HG02840 (cell line): Measurements from ENCODE around the gene PPP1R12B.
"Not testable (repeated sequence)": the region's sequence is repeated elsewhere in the genome, so short reads cannot be mapped to it uniquely, and the experiment has no call there.

Source experiments
- ATAC-seq: cut with Tn5 transposase; IDR thresholded peaks from one replicate; pipeline ENCODE4 v1.9.1; 2021; ENCODE audit warnings: mild to moderate bottlenecking, moderate library complexity, moderate number of reproducible peaks; ENCODE audit not compliant: unreplicated experiment, low FRiP score

PPP1R12B gene

DNA sequence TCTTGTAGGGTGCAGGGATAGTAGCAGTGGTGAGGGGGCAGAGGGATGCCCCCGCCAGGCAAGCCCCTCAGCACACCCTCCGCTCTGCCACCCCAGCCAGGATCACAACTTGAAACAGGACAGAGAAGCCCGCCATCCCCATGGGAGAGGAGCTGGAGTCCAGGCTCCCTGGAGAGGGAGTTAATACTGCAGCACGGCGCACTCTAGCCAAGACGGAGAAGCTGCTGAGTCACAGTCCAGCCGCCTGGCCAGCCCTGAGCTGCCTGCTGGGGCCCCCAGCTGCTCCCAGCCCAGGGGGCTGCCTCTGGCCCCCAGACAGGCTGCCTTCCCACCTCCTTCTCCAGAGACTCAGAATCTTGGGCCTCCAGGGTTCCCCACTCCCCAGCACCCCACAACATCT lies 274.6 kb downstream of the PPP1R12B start:
- ATAC-seq = no peak

DNA sequence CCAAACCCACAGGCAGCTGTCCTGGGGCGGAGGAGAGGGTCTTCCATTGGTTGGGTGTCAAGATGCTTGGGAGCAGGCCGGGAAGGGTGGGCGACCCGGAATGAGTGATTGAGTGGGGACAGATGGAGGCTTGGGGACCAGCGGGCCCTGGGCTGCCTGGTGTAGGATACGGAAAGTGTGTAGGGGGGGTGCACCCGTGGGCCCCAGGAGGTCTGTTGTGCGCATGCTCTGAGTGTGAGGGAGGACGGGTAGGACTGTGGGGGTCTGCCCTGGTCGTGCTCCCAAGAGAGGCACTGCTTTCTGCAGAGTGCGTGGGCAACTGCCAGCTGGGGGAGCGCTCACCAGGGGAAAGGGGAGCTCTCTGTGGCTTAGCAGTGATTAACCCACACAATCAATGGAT lies 275.0 kb downstream of the PPP1R12B start:
- ATAC-seq = not testable (repeated sequence)

DNA sequence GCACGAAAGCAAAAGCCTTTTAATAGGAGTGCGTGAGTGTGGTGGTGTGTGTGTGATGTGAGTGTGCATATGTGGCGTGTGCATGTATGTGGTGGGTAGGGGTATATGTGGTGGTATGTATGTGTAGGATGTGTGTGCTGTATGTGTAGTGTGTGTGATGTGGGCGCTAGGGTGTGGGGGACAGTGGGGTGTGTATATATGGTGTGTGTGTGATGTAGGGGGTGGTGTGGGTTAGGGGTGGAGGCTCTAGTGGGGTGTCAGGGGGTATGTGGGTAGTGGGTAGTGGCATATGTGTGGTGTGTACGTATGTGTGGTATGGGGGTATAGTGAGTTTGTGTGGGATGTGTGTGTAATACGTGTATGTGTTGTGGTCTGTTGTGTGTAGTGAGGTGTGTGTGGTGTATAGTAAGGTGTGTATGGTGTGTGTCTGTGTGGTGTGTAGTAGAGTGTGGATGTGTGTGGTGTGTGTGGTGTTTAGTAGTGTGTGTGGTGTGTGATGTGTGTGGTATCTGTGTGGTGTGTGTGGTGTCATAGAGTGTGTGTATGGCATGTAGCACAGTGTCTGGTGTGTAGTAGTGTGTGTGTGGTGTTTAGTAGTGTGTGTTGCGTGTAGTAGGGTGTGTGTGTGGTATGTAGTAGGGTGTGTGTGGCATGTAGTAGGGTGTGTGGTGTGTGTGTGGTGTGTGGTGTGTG lies 275.7 kb downstream of the PPP1R12B start:
- ATAC-seq = no peak

DNA sequence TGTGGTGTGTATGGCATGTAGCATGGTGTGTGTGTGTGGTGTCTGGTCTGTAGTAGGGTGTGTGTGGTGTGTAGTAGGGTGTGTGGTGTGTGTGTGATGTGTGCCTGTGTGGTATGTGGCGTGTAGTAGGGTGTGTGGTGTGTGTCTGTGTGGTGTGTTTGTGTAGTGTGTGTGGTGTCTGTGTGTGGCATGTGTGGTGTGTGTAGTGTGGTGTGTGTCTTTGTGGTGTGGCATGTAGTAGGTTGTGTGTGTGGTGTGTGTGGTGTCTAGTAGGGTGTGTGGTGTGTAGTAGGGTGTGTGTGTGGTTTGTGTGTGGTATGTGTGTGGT lies 276.2 kb downstream of the PPP1R12B start:
- no peak for ATAC-seq

DNA sequence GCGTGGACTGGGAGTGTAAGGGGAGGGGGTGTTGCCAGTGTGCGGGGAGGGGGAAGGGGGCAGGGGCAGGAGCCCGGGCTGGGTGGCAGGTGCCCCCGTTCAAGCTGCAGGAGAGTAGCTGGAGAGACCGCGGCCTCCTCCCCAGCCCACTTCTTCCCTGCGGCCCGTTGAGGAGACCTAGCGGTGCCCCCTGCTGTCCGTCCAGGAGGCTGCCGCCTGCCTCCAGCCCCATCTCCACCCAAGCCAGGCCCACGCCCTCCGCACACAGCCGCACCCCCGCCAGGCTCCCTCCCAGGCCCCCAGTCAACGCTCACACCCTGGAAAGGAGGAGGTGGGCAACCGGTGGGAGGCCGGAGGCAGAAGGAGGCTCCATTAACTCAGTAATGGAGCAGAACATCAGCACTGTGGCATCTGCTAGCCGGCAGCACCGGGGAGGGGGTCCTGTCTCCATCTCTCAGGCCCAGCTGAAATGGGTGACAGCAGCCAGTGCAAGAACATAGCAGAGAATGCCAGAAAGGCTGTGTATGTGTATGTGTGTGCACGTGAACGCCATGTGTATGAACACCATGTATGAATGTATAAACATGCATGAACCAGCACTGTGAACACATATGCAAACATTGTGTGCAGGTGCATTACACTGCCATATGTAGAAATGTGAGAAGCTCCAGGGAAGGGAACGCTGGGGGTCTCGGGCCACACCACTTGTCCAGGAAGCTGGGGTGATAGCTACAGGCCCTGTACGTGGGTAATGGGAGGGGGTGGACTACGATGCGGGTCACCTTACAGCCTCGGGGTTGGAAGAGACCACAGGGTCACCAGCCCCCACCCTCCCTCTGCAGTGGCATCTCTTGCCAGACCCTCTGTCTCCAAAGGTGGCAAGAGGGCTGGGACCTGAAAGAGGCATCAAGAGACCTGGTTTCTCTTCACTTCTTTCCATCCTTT lies 277.2 kb downstream of the PPP1R12B start:
- no peak for ATAC-seq

DNA sequence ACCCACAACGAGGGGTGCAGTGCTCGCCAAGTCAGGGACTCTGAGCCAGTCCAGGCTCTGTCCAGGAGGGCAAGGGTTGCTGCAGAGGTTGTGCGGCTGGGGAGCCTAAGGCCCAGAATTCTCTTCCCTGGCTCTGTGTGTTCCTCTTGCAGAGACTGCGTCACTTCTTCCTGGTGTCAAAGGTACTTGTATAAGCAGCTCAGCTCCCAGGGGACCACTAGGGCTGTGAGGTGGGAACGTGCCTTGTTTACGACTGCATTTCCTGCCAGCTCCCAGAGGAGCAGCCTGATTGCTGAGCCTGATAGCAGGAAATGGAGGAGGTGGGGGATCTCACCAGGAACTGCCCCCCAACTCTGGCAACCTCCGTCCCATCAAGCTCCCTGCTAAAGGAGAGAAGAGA lies 278.5 kb downstream of the PPP1R12B start:
- not testable (repeated sequence) for ATAC-seq

DNA sequence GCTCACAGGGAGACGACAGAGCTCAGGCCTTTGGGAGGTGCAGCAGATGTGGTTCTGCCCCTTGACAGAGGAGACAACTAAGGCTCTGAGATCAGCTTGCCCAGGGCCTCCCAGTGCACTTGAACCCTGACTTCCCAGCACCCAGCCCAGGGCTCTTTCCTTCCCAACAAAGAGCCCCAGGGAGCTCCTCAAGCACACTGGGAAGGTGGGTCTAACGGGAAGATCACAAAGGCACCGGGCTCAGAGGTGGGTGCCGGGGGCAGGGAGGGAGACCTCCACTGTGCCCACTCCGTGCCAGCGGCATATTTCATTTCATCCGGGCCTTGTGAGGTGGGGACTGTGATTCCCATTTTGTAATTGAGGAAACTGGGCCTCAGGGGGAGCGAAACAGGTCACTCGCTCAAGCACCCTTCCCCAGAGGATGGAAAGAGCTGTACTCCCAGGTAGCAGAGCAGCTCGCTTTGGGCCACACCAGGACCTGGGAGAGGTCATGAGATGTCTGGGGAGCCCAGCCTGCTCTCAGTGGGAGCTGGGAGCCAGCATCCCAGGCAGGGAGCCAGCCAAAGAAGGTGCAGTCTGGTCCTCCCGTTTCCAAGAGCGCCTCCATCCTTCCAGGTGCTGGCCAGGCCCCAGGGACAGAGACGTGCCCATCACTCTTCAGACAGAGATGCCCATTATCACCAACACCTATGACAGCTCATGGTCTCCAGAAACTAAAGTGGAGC lies 279.5 kb downstream of the PPP1R12B start:
- ATAC-seq = no peak

DNA sequence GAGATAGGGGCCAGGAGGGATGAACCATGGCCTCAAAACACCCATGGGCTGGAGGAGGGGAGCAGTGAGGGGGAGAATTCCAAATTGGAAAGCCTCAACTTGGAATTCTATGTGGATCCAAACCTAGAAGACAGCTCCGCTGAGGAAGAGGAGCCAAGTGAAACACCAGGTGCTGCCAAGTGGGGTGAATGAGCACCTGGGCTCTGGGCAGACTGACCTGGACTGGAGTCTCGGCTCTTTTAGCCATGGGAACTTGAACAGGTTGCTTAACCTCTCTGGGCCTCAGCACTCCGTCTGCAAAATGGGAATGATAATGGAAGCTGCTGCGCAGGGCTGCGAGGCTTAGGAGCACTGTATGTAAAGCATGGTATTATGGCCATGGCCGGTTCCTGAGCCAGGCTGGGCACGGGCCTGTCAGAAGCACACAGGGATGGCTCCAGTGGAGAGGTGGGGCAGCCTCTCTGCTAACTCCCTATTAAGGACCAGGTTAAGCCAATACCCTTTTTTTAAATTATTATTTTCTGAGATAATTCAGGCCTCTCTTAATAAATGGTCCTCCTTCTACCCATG lies 280.2 kb downstream of the PPP1R12B start:
- no peak for ATAC-seq

DNA sequence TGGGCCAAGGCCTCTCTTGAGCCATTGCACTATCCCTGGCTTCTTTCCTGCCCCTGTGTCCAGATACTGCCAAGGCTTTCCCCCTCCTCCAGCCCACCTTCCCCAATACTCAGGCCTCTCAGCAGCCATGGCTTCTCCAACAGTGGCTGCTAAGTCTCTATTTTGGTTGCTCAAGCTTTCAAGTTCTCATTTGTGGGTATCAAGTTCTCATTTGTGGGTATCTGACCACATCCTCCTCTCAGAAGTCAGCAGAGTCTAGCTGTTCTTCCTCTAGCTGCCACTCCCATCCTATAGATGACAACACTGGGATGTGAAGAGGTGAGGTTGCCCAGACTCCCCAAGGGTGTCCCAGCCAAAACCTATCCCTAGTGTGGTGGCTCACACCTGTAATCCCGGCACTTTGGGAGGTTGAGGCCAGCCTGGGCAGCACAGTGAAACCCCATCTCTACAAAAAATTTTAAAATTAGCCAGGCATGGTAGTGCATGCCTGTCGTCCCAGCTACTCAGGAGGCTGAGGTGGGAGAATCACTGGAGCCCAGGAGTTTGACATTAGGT lies 280.8 kb downstream of the PPP1R12B start:
- ATAC-seq = not testable (repeated sequence)

DNA sequence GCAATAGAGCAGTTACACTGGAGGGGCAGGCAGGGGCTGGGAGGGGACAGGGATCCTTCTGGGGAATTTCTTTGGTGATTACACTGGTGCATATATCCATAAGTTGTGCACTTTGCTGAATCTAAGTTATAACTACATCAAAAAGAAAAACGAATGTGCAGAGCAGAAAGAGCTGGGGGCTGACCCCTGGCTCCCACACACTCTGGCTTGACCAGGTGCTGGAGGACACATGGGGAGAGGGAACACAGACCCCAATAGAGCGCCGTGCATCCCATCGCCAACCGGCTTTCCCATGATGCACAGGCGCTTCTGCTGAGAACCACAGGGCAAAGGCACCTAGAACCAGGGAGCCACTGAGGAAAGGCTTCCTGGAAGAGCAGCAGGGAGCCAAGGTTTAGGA lies 281.6 kb downstream of the PPP1R12B start:
- not testable (repeated sequence) for ATAC-seq

DNA sequence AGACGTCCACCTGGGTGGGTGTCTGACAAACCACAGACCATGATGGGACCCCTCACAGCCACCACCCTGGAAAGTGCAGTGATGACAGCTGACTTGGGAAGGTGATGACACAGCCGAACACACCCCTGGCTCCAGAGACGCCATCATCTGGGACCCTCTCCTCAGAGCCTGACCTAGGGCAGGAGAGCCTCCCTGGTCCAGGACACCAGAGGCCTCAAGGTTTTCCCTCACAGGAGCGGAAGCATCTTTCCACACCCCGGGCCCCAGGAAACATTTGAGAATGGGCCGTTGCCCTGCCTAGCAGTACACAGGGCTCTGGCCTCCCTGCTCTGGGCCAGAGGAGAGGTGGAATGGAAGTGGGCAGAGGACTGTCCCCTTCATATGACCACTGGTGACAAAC lies 282.0 kb downstream of the PPP1R12B start:
- ATAC-seq = no peak

DNA sequence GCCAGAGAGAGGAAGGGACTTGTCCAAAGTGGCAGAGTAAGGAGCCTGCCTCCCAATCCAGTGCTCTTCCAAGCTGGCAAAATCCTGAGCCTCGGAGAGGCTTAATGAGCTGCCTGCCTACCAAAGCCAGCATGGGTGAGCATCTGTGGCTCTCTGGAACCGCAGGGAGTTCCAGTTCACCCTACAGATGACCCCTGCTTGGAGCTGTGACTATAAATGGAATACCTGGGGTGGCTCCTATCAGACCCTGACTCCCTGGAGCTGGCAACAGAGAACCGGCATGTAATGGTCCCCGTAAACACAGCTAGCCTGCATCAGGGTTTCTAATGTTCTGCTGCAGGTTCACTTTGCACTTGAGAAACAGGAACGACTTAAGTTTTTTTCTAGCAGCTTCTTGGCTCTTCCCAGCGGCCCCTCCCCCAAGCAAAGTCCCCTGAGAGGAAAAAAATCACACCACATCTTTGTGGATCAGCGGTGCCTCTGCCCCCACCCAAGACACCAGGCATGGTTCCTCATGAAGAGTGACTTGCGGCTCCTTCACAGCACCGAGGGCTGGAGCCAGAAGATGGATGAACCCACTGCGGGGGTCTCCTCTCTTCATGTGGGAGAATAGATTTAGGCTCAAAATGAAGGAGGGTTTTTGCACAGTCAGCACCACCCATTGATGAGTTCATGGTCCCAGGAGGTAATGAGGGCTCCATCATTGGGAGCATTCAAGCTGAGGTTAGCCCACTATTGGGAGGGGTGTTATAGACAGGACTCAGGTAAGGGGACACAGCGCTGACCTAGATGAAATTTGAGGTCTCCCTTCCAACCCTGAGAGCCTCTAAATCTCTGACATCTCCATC lies 282.8 kb downstream of the PPP1R12B start:
- ATAC-seq = no peak

DNA sequence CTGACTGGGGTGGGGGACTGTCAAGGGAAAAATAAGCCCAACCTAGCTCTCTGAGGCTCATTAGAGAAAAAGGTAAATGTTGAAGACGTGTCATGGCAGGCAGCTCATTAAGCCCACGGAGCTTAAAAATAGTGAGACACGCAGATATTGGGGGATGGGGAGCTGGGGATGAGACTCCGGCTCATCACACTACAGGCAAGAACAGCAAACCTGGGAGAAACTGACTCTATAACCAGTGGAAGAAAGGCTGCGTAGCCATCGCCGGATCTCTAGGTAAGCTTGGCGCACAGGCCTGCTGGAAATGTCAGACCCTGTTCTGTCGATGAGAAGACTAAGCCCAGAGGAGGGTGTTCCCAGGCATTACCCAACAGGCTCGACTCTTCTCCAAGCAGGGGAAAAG lies 283.7 kb downstream of the PPP1R12B start:
- ATAC-seq = no peak

DNA sequence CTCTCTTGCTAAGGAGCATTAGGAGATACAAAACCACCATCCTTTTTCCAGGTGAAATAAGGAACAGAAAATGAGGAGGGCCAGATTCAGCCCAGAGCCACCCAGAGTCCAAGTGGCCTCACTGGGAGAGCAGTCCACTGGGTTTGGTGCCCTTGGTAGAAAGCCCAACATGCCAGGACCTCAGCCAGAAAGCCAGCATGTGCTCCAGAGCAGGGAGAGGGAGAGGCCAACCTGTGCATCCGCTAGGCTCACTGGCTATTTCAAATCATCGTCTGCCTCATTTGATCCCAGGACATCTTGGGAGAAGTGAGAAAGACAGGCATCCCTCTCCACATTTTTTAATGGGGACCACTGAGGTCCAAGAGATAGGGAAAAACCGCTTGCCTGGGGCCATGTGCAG lies 287.7 kb downstream of the PPP1R12B start:
- ATAC-seq = not testable (repeated sequence)

DNA sequence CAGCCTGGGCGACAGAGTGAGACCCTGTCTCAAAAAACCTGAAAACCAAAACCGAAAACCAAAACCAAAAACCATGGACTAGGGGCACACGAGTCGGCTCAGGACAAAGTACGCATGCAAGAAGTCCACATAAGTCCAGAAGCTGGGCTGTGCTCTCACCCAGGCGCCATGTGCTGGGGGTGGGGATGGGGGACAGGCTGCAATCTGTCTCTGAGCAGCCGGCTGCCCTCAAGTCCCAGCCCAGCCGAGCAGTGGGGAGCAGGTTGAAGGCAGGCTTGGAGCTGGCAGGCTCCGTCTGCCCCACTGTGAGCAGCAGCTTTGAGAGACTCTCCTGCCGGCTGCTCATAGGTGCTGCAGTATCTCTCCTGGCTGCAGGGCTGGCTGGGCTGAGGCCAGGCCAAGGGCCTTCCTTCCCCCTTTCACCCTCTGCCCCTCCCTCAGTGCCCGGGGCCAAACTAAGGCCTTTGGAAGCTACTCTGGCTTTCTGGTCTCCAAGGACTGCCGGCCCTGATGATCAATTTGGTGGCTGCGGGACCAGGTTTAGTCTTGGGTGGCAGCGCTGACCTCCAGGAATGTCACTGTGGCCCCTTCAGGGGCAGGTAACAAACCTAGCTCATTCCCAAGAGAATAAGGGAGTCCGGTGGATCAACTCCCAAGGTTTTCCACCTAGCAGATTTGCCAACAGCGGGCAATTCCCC lies 289.0 kb downstream of the PPP1R12B start:
- ATAC-seq = not testable (repeated sequence)

DNA sequence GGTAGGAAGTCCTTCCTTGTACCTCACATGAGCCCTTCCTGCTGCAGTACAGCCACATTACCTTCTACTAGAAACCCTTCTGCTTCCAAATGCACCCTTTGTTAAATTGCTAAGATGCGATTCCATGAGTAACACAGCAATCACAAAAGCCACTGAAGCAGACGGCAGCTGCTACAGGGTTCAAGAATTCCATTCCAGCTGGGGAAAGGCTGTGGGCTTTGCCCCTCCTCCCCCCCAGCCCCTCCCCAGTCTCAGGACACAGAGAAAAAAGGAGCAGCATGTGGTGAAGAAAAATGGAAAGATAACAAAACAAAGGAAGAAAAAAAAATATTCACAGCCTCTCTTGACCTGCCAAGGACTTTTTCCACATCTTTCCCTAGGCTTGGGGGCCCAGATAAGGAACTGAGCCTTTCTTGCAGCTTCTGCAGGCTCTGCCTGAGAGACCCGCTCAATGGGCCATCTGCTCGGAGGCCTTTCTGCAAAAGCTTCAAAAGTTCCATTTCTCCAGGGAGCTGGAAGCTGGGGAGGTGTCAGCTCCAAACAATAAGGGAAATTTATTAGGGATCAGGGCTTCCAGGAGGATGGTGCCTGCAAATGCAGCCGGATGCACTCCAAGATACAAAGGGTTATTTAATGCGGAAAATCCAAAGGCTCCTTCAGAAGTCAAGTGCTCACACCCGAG lies 289.7 kb downstream of the PPP1R12B start:
- ATAC-seq = no peak

DNA sequence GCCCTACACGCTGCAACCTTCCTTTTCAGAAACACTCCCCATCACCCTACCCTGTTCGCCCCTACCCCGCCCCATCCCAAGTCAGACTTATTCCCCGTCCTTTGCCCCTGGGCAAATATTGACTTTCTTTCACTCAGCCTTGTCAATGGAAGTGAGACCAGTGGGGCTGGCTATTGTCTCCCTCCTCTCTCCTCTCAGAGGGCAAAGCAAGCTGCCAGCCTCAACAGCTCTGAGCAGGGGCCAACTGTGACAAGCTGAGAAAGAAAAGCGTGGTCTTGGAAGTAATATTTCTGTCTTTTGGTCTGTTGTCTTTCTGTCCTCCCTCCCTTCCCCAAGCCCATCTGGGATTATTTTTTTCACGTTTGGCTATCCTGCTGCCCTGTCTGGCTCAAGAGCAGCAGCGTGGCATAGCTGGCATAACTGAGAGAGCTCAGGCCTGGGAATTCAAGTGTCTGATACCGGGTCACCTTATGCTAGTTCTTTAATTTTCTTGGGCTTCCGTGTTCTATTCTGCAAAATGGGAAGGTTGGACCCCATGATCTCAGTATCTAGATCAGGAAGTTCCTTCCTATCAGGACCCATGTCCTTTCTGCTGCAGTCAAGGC lies 290.3 kb downstream of the PPP1R12B start:
- ATAC-seq = not testable (repeated sequence)

DNA sequence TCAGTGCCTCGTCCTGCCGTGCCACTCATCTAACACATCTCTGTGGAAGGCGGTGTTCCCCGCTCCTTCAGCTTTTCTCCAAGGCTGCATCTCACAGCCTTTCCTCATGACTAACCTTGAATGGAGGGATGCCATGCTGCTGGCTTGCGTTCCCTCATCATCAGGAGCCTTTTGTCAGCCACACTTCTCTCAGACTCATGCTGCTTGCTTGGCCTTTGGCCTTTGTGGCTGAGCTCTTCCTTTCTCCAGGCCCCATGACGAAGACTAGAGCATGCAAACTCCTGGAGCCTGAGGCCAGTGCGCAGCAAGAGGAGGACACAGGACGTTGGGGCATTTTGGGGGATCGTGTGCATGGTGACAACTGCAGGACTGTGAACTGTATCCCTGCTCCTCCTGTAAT lies 291.0 kb downstream of the PPP1R12B start:
- no peak for ATAC-seq
